K562 (cell line): Measurements from ENCODE around the gene ACBD4. TPM values are rescaled to one million over a fixed set of nuclear protein-coding genes. Genes with fewer than 3 reads are reported as not detected.

ENCODE experiments used
- ATAC-seq: fragments of 200-7000 bp; cut with Tn5 transposase; 3 replicates; pipeline ENCODE4 v1.9.1; 2020; ENCODE audit warnings: moderate library complexity
- BruUV-seq: library from RNA; stranded (reverse); fragments of 400-500 nt; replicated peaks from 2 replicates; lab custom pipeline; 2021; lab: Mats Ljungman, UMichigan
- CTCF ChIA-PET: fragments of 300-600 bp; formaldehyde crosslinking; extraction: SDS; loops from one replicate; lab custom pipeline; 2021; ENCODE audit warnings: low intra/inter-chr PET ratio; lab: Yijun Ruan, JAX
- POLR2A ChIA-PET: fragments of 300-600, 350-650 bp; sonication (Branson Sonifier 250); formaldehyde crosslinking; extraction: SDS; loops from one replicate; lab custom pipeline; 2021; ENCODE audit warnings: antibody characterized with exemption, inconsistent platforms; lab: Yijun Ruan, JAX
- DNase-seq, 4 experiments: peaks; one replicate each; pipeline versions ENCODE4 v3.0.0 to v3.0.0-alpha.2; 2011 to 2018; ENCODE audit warnings: low spot score in 3 of 4, mixed read lengths in 3 of 4; ENCODE audit errors: extremely low read depth in 1 of 4
- FAIRE-seq: peaks from 2 replicates; lab custom pipeline; 2011; peaks lifted over from hg19 to GRCh38; lab: Jason Lieb, UNC
- H2AFZ ChIP-seq: 2 replicates; pipeline ENCODE4 v1.6.0; 2011; ENCODE audit warnings: low read depth, low read length, control low read depth, inconsistent platforms
- H3K27ac ChIP-seq: fragments of 200-600 bp; 3 replicates; pipeline ENCODE4 v1.8.0; 2011; ENCODE audit warnings: low read depth, mild to moderate bottlenecking, control low read depth, inconsistent platforms, low read length, moderate library complexity, mixed read lengths; ENCODE audit errors: extremely low read depth
- H3K27me3 ChIP-seq, 2 experiments: fragments of 300-600 bp in 1 of 2; 2 replicates in 1 of 2; 3 replicates in 1 of 2; pipeline versions ENCODE4 v1.6.0 to v1.8.0; 2011; ENCODE audit warnings: inconsistent platforms in 2 of 2, low read length in 2 of 2, mild to moderate bottlenecking in 1 of 2, mixed read lengths in 1 of 2, moderate library complexity in 1 of 2; ENCODE audit not compliant: control insufficient read depth in 2 of 2, insufficient read depth in 2 of 2
- H3K36me3 ChIP-seq: fragments of 300-600 bp; 3 replicates; pipeline ENCODE4 v1.8.0; 2011; ENCODE audit warnings: mild to moderate bottlenecking, low read length, inconsistent platforms; ENCODE audit not compliant: control insufficient read depth, insufficient read depth
- H3K4me1 ChIP-seq, 2 experiments: fragments of 200-600 bp in 1 of 2; replicated peaks in 1 of 2; 2 replicates in 1 of 2; 3 replicates in 1 of 2; pipeline versions ENCODE4 v1.5.1 to v1.8.0; 2011; ENCODE audit warnings: inconsistent platforms in 2 of 2, low read length in 2 of 2, mild to moderate bottlenecking in 1 of 2, mixed read lengths in 1 of 2, moderate library complexity in 1 of 2; ENCODE audit not compliant: control insufficient read depth in 2 of 2, insufficient read depth in 2 of 2
- H3K4me2 ChIP-seq: 2 replicates; pipeline ENCODE4 v1.6.1; 2011; ENCODE audit warnings: low read length, control low read depth, inconsistent platforms, mixed read lengths; ENCODE audit not compliant: insufficient read depth
- H3K4me3 ChIP-seq: fragments of 200-600 bp; sonication (generic), shearing (Covaris generic); 2 replicates; pipeline ENCODE4 v1.5.1; 2016; ENCODE audit warnings: control low read depth, inconsistent platforms
- H3K79me2 ChIP-seq: fragments of 200-600 bp; 3 replicates; pipeline ENCODE4 v1.8.0; 2011; ENCODE audit warnings: low read length, inconsistent platforms; ENCODE audit not compliant: control insufficient read depth, insufficient read depth
- H3K9ac ChIP-seq, 2 experiments: 2 replicates each; pipeline versions ENCODE4 v1.6.0 to v1.6.1; 2011; ENCODE audit warnings: low read depth in 2 of 2, low read length in 2 of 2, control low read depth in 1 of 2, inconsistent platforms in 1 of 2, mild to moderate bottlenecking in 1 of 2, mixed read lengths in 1 of 2; ENCODE audit not compliant: insufficient read depth in 1 of 2
- H3K9me1 ChIP-seq: one replicate; pipeline ENCODE4 v1.6.0; 2011; ENCODE audit warnings: inconsistent platforms, mild to moderate bottlenecking, low read length, moderate library complexity; ENCODE audit not compliant: control insufficient read depth, insufficient read depth
- H3K9me3 ChIP-seq: replicated peaks from 2 replicates; pipeline ENCODE4 v1.5.1; 2011; ENCODE audit warnings: low read depth, low read length, inconsistent platforms; ENCODE audit not compliant: control insufficient read depth, insufficient read depth
- H4K20me1 ChIP-seq: replicated peaks from 2 replicates; pipeline ENCODE4 v1.6.1; 2011; ENCODE audit warnings: low read length, inconsistent platforms, mixed read lengths; ENCODE audit not compliant: control insufficient read depth, insufficient read depth
- CUX1 ChIP-seq: fragments of 200-800 bp; sonication (Bioruptor generic); IDR thresholded peaks from 2 replicates; pipeline ENCODE4 v1.6.1; 2016; ENCODE audit warnings: missing genetic modification characterization, missing compliant biosample characterization
- KLF13 ChIP-seq: fragments of 450-650 bp; IDR thresholded peaks from 2 replicates; pipeline ENCODE4 v1.6.1; 2016; ENCODE audit warnings: missing genetic modification characterization, low read depth, mild to moderate bottlenecking, missing compliant biosample characterization, moderate library complexity, borderline replicate concordance
- NELFE ChIP-seq: IDR thresholded peaks from 2 replicates; pipeline ENCODE4 v1.6.1; 2011; ENCODE audit warnings: mild to moderate bottlenecking; ENCODE audit not compliant: insufficient read depth, insufficient read length
- NUFIP1 ChIP-seq: fragments of 450-650 bp; IDR thresholded peaks from 2 replicates; pipeline ENCODE4 v1.6.1; 2018; ENCODE audit not compliant: partially characterized antibody
- RNF2 ChIP-seq: sonication (generic); IDR thresholded peaks from 2 replicates; pipeline ENCODE4 v1.6.1; 2016
- RREB1 ChIP-seq: fragments of 250-450 bp; sonication (Bioruptor Pico); IDR thresholded peaks from 2 replicates; pipeline ENCODE4 v1.4.0; 2020
- SMAD2 ChIP-seq: fragments of 150-350 bp; IDR thresholded peaks from 2 replicates; pipeline ENCODE4 v1.6.1; 2014; ENCODE audit warnings: low read depth, mild to moderate bottlenecking, low read length
- SRF ChIP-seq, 2 experiments: fragments of 250-450, 450-650 bp in 1 of 2; sonication (Bioruptor Pico) in 1 of 2; sonication (generic) in 1 of 2; formaldehyde crosslinking; IDR thresholded peaks; 2 replicates each; pipeline versions ENCODE4 v1.5.0 to v1.5.1; 2020 to 2022; ENCODE audit warnings: mild to moderate bottlenecking in 1 of 2, missing genetic modification reagents in 1 of 2
- ZBTB17 ChIP-seq: fragments of 450-650 bp; formaldehyde crosslinking; IDR thresholded peaks from 2 replicates; pipeline ENCODE4 v1.4.0; 2020; ENCODE audit warnings: mild to moderate bottlenecking
- WGBS: fragments of 100-300 bp; shearing (Covaris generic); methylation state at CpG from one replicate; pipeline ENCODE4 v1.1.6; 2016; ENCODE audit warnings: low coverage, mixed read lengths; ENCODE audit not compliant: insufficient coverage; ENCODE audit errors: missing lambda C conversion rate; 5-methylcytosine and 5-hydroxymethylcytosine counted together
- in situ Hi-C: fragments of 300-500 bp; cut with MboI; formaldehyde crosslinking; loops from 4 replicates; pipeline ENCODE4 v1.15.0; 2018; ENCODE audit warnings: inconsistent platforms, mixed read lengths
- intact Hi-C: fragments of 100-400 bp; cut with micrococcal nuclease; formaldehyde crosslinking; loops from 2 replicates; pipeline ENCODE4 v1.14.2; 2022
- polyA plus RNA-seq, 8 experiments: library from polyadenylated mRNA; depleted of rRNA in 4 of 8; stranded (reverse) in 5 of 8; unstranded in 3 of 8; fragments of >200 nt; fragmentation: Nextera tagmentation in 2 of 8; fragmentation: Illumina TruSeq in 1 of 8; extraction: Ambion mirVana in 2 of 8; extraction: Trizol in 1 of 8; gene quantifications; 2 replicates each; pipeline versions ENCODE4 v1.2.1 to v1.2.3, GENCODE V29; 2011 to 2014; ENCODE audit warnings: inconsistent platforms in 1 of 8, missing spikeins in 1 of 8
- total RNA-seq, 7 experiments: library from RNA; depleted of rRNA in 6 of 7; stranded (reverse); fragments of >200 nt in 6 of 7; fragmentation: Illumina TruSeq in 2 of 7; extraction: Trizol in 2 of 7; gene quantifications; 2 replicates each; pipeline versions ENCODE4 v1.2.1 to v1.2.3, GENCODE V29; 2011 to 2021; ENCODE audit warnings: low replicate concordance in 1 of 7

The ACBD4 gene
- total and polyA plus RNA-seq, 9 of the 15 experiments (the other 6 are each of a cell fraction or from before 2014, with no cell fraction given) = 0.14 to 6.9 (median 4.6) TPM

GRCh38 chr17:45161288-45162024 is 26.0 kb downstream of the ACBD4 start, which contains the start of gene HEXIM2:
Gene HEXIM2 (plus strand): TSS chr17:45161875. CDS start chr17:45162794, 919 bp downstream.
- Histone ChIP-seq H3K4me1 (peaks cover 38 to 39% of the 10 kb centered on the region in 2 experiments), H3K9me3 (no peaks in the 10 kb centered on the region), H3K27me3 (no peaks in the 10 kb centered on the region), H2AFZ (peak within 1 kb of the TSS; percentile 92), H3K27ac (peak within 1 kb of the TSS; percentile 98), H3K9me1 (no peaks in the 10 kb centered on the region), H3K4me3 (peak within 1 kb of the TSS; percentile 86), H4K20me1 (no peaks in the 10 kb centered on the region), H3K9ac (peak within 1 kb of the TSS; percentile 98 to 99), H3K36me3 (peaks cover 5% of the 10 kb centered on the region; the same call in 2 of the 3 replicates), H3K79me2 (peaks cover 37% of the 10 kb centered on the region), H3K4me2 (peak within 1 kb of the TSS; percentile 98)
- FAIRE-seq (peak; percentile 97), DNase-seq (peak; percentile 90 to 100 (median 95)), ATAC-seq (peak; percentile 92)
- POLR2A ChIA-PET = interaction anchor here (0.6 to 9.6 kb wide), 20 partner anchors 9 to 254 kb away, joined by 3 to 497 read pairs (median 4); partner anchors contain the start of genes ACBD4, HEXIM1 and NMT1
- CTCF ChIA-PET = interaction anchor here (1.0 to 3.0 kb wide), 3 partner anchors 10 to 29 kb away, joined by 3 to 19 read pairs (median 3); partner anchors contain the start of genes ACBD4 and PLCD3
- in situ Hi-C loops (no loop called here), intact Hi-C loops (loop anchor here (1.0 kb wide), 1 partner anchor 13 kb away; the partner anchor contains the start of gene HEXIM1)
- no TSS peak for BruUV-seq
- 1% methylated on average over 45 of the region's 53 CpGs for whole genome bisulfite sequencing
- TF ChIP-seq RREB1 (CRISPR knock-in tag) (peak; percentile 75; the same call in 1 of the 2 replicates), CUX1 (CRISPR knock-in tag) (no peak; the same call in 1 of the 2 replicates), SMAD2 (no peak), SRF (CRISPR knock-in tag; IDR thresholded peaks at IDR 0.05) (no peak; a peak in 1 of 4 replicates), RNF2 (no peak; the same call in 1 of the 2 replicates), NELFE (no peak), ZBTB17 (CRISPR knock-in tag) (no peak), KLF13 (tag) (peak; percentile 97), NUFIP1 (peak; percentile 66)
